GM18519 (cell line): Measurements from ENCODE around the gene SPTBN5.

ENCODE experiments used
- ATAC-seq: cut with Tn5 transposase; IDR thresholded peaks from one replicate; pipeline ENCODE4 v1.9.1; 2021; ENCODE audit warnings: mild to moderate bottlenecking, moderate library complexity; ENCODE audit not compliant: unreplicated experiment, low FRiP score

Gene SPTBN5

GRCh38 chr15:41905036-41905793, 11.4 kb upstream of the SPTBN5 start:
- ATAC-seq, result no peak

GRCh38 chr15:41904541-41905005, 10.7 kb upstream of the SPTBN5 start:
- ATAC-seq, result no peak

- no peak for ATAC-seq
These were observed 9.9 kb upstream of the SPTBN5 start for GRCh38 chr15:41903782-41904181.

DNA sequence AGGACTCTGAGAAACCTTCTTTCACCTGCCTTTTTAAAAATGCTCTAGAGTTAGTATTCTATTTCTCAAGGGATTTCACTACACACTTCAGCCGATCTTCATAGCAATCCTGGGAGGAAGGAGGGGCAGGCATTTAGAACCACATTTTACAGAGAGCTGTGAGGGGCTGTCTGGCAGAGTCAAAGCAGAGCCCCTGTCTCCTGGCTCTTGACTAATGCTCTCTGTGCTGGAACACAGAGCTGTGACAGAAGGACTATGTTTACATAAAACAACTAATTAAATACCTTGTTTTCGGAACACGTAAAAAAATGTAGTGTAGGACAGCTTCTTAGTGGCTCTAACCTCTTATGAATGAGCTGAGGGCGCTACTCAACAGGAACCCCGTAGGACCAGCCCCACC, 7.6 kb upstream of the SPTBN5 start:
- ATAC-seq, result no peak

DNA sequence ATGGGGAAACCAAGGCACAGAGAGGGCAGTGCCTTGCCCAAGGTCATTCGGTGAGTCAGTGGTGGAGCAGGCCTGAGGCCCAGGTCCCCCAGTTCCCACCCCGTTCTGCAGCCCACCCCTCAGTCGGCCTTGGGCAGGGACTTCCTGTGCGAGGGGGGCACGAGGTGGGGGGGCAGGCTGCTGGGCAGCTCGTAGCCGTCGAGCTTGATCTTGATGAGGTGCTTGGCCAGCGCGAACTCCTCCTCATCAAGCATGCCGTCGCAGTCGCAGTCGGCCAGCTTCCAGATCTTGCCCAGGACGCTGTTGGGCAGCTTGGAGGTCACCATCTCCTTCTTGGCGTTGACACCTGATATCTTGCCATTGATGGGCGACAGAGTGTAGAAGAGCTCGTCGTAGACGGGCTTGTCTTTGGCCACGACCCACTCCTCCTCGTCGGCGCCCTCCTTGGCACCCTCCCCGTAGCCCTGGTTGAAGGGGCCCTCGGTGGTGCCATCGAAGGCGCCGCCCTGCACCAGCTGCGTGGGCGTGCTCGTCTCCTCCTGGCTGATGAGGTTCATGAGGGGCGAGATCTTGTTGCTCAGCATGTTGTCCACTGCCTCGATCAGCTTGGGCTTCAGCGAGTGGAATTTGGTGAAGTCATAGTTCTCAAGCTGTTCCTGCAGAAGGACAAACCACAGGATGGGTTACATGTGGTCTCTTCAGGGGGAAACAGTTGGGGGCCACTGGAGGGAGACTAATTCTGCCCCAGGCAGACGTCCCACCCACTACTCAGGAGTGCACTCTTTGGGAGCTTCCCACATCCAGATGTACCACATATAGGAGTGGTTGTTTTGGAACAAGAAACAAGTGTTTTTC, 6.9 kb upstream of the SPTBN5 start:
- ATAC-seq, result no peak

- ATAC-seq, result no peak
These were observed 6.1 kb upstream of the SPTBN5 start for GRCh38 chr15:41899854-41900442.

- no peak for ATAC-seq
These were observed 3.5 kb upstream of the SPTBN5 start for GRCh38 chr15:41897363-41897799.

- no peak for ATAC-seq
These were observed 2.7 kb upstream of the SPTBN5 start for GRCh38 chr15:41896566-41896965.

DNA sequence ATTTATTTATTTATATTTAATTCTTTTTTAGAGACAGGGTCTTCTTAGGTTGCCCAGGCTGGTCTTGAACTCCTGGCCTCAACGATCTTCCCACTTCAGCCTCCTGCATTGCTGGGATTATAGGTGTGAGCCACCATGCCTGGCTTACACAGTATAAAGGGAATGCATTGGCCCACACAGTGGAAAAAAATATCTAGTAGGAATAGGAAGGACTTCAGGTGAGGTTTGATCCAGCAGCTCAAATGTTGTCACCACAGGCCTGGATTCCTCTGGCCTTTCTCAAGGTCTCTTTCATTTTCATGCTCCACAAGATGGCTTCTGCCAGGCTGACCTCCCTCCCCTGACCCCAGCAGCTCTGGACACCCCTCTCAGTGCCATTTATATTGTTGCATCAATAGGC, 2.1 kb upstream of the SPTBN5 start:
- no peak for ATAC-seq

GRCh38 chr15:41895491-41895890, 1.6 kb upstream of the SPTBN5 start:
- no peak for ATAC-seq

- peak; percentile 59 for ATAC-seq
These were observed 1.1 kb upstream of the SPTBN5 start for GRCh38 chr15:41894791-41895463.

- no peak for ATAC-seq
These were observed 468 bp upstream of the SPTBN5 start for GRCh38 chr15:41894251-41894790.

GRCh38 chr15:41892621-41893421, 1.0 kb downstream of the SPTBN5 start:
- ATAC-seq, result no peak

DNA sequence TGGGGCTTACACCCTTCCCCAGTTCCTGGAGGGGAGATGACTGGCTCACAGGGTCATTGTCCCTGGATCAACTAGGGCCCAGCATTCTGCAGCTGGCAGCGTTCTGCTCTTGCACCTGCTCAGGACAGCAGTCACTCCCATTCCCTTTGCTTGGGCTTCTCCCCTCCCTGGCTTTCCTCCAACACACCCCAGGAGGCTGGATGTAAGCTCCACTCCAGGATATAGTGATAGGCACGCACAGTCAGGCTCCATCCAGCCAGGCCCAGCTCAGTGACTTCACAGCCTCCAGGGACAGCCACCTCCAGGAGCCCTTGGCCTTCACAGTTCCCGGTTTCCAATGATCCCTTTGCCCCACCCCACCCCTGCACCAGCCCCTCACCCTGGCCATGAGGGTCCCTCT, 1.9 kb downstream of the SPTBN5 start:
- no peak for ATAC-seq

DNA sequence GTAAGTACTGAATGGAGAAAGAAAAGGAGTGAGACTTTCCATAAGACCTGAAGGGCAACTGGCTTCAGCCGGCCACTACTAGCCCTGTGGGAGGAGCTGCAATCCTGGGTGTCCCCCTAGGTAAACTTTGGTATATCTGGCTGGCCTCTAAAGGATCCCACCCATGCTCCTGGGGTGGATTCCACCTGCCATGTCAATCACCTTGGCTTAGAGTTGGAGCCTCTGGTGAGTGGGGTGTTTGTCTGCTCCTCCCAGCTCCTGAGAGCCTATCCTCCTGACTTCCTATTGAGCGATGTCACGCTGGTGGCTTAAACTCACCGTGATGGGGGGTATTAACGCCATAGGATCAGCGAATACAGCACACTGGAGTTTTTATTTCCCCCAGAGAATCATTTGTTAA, 2.6 kb downstream of the SPTBN5 start:
- ATAC-seq, result no peak

DNA sequence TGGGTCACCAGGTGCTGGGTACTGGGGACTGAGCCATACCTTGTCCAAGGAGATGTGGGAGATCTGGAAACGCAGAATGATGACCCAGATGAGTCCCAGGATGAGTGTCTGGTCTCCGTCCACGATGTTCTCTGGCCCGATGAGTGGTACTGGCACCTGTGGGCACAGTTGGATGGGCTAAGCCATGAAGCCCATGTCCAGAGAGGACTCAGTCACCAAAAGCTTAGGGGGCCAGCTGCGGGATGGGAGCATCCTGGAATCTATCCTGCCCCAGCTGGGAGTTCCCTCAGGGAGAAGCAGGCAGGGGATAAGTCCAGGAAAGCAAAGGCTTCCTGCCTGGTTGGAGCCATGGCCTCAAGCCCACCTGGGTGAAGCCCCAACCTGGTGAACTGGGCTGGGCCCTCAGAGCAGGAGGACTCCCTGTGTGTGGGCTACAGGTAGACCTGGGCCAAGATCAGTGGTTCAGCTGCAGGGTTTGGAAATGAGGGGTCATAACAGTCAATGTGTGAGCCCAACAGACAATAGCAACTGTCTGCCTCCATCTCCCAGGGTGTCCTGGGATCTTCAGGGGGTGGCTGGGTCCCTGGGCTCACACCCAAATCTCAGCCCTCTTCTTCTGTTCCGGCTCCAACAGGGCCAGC, 3.7 kb downstream of the SPTBN5 start:
- ATAC-seq, result no peak

DNA sequence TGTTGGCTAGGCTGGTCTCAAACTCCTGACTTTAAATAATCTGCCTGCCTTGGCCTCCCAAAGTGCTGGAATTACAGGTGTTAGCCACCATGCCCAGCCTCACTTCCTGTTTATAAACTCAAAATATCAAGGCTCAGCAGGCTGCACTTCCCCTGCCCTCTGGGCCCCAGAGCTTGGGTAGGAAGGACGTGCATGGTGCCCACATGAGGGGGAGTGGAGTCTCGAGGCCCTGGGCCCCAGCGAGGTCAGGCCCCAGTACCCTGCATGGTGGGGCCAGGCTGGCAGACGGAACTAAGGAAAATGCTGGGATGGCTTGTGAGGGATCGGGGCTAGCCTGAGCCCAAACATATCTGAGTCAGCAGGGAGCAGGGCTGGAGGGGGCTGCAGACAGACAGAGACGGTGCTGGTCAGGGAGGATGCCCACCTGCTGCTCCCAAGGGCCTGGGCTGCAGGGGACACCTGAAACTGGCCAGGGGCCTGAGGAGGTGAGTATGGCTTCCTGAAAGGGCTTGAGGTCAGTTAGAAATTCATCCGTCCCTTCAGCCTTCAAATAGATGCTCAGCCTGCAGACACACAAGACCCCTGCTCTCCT, 5.1 kb downstream of the SPTBN5 start:
- no peak for ATAC-seq

- ATAC-seq, result no peak
These were observed 6.0 kb downstream of the SPTBN5 start for GRCh38 chr15:41887893-41888292.

DNA sequence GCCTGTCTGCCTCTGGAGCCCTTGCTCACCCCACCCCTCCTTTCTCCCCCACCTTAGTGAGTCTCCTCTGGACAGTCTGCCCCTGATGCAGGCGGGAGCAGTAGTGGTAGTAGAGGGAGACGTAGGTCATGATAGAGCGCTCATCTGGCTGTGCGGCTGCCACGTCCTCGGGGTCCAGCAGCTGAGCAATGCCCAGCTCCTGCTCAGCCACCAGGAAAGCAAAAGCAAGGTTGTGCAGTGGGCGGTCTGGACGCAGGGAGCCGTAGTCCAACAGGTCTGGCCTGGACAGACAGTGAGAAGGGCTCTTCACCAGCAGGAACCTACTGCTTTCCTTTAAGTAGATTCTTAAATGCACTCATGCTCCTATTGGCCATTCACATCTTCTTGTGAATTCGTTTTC, 6.7 kb downstream of the SPTBN5 start:
- ATAC-seq, result no peak
